ENCODE results near the gene YTHDF2. TPM values are rescaled to one million over a fixed set of nuclear protein-coding genes. Genes with fewer than 3 reads are reported as not detected.

YTHDF2 gene
- total RNA-seq, 1 donor, result 63.0 TPM

DNA sequence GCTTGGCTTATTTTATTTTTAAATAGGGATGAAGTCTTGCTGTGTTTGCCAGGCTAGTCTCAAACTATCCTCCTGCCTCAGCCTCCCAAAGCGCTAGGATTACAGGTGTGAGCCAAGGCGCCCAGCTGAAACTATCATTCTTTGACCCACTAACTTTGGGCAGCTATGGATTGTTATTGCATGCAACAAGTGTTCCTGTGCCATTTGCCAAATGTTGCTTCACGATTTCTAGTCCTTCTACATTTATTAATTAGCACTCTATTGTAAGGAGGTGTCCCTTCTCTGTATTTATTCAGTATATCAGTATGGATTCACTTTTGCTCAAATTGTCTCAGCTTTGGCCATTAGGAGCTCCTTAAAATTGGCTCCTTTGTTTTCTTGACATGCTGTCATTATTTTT lies 36.4 kb downstream of the YTHDF2 start:
- H3K27me3 ChIP-seq (ENCODE audit: insufficient read depth, low read length), result no peaks in the 10 kb centered on the region
- TF ChIP-seq, protein P1, sequence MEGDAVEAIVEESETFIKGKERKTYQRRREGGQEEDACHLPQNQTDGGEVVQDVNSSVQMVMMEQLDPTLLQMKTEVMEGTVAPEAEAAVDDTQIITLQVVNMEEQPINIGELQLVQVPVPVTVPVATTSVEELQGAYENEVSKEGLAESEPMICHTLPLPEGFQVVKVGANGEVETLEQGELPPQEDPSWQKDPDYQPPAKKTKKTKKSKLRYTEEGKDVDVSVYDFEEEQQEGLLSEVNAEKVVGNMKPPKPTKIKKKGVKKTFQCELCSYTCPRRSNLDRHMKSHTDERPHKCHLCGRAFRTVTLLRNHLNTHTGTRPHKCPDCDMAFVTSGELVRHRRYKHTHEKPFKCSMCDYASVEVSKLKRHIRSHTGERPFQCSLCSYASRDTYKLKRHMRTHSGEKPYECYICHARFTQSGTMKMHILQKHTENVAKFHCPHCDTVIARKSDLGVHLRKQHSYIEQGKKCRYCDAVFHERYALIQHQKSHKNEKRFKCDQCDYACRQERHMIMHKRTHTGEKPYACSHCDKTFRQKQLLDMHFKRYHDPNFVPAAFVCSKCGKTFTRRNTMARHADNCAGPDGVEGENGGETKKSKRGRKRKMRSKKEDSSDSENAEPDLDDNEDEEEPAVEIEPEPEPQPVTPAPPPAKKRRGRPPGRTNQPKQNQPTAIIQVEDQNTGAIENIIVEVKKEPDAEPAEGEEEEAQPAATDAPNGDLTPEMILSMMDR (IDR thresholded peaks at IDR 0.05; ENCODE audit: extremely low read depth, low read depth, low read length), result no peak
- DNase-seq (ENCODE audit: insufficient read length, low spot score, missing footprints), result no peak
- H3K36me3 ChIP-seq (ENCODE audit: insufficient read depth, low read length), result peaks cover 32% of the 10 kb centered on the region
- no peak overlapping the region for H2AFZ ChIP-seq (ENCODE audit: low read length)
- H3K4me3 ChIP-seq (ENCODE audit: insufficient read depth, low read length), result no peak overlapping the region
- no peak overlapping the region for H3K27ac ChIP-seq (ENCODE audit: low read depth, low read length)
- peaks cover 23% of the 10 kb centered on the region for H3K79me2 ChIP-seq (ENCODE audit: insufficient read depth, low read length)
- no peak overlapping the region for H3K4me2 ChIP-seq (ENCODE audit: insufficient read depth, low read length)
- H4K20me1 ChIP-seq (ENCODE audit: insufficient read depth, low read length), result peaks cover 12% of the 10 kb centered on the region
- H3K9me3 ChIP-seq (ENCODE audit: low read depth, low read length), result no peaks in the 10 kb centered on the region
- peaks cover 2% of the 10 kb centered on the region for H3K4me1 ChIP-seq (ENCODE audit: insufficient read depth, low read length)

DNA sequence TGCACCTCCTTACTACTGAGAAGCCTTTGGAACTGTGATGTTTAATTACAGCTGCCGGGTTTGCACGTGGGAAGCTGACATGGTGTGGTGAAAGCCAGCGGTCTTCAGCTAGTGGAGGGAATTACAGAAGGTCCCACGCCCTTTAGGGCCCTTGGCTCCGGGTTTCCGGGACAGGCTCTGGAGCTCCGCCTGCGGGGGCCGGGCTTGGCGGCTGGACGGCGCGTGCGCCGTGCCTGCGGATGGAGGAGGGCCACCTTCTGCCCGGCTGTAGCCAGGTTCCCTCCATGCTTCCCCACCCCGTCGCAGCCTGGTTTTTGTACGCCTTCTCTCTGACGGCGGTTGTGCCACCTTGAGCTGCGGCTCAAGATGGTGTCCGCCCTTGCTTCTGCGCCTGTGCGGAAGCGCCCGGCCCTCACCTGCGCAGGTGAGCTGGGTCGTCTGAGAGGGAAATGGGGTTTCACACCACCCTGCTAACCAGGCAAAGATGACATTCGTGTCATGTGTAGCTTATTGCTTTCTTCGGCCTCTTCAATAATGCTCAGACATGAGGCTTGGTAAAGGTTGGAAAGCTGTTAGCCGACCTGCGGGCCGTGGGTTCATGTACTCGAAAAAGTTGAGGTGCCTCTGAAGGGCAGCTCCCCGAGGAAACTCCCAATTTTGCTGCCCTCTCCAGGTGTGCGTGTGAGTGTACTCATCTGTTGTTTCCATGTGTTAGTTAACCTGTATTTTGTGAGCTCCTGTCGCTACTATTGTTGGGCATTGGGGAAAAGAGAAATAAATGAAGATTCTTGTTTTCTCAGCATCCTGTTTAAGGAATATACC lies 38.6 kb downstream of the YTHDF2 start:
- Histone ChIP-seq H3K9me3 (ENCODE audit: low read depth, low read length) (no peaks in the 10 kb centered on the region), H3K27ac (ENCODE audit: low read depth, low read length) (no peak overlapping the region), H3K4me2 (ENCODE audit: insufficient read depth, low read length) (peak overlapping the region; percentile 73), H3K27me3 (ENCODE audit: insufficient read depth, low read length) (no peaks in the 10 kb centered on the region), H4K20me1 (ENCODE audit: insufficient read depth, low read length) (peaks cover 5% of the 10 kb centered on the region), H3K36me3 (ENCODE audit: insufficient read depth, low read length) (peaks cover 18% of the 10 kb centered on the region), H3K79me2 (ENCODE audit: insufficient read depth, low read length) (peaks cover 12% of the 10 kb centered on the region), H2AFZ (ENCODE audit: low read length) (no peak overlapping the region), H3K4me1 (ENCODE audit: insufficient read depth, low read length) (no peaks in the 10 kb centered on the region), H3K4me3 (ENCODE audit: insufficient read depth, low read length) (peak overlapping the region; percentile 65)
- TF ChIP-seq, protein P1 (IDR thresholded peaks at IDR 0.05; ENCODE audit: extremely low read depth, low read depth, low read length), result no peak
- DNase-seq (ENCODE audit: insufficient read length, low spot score, missing footprints), result peak; percentile 94

DNA sequence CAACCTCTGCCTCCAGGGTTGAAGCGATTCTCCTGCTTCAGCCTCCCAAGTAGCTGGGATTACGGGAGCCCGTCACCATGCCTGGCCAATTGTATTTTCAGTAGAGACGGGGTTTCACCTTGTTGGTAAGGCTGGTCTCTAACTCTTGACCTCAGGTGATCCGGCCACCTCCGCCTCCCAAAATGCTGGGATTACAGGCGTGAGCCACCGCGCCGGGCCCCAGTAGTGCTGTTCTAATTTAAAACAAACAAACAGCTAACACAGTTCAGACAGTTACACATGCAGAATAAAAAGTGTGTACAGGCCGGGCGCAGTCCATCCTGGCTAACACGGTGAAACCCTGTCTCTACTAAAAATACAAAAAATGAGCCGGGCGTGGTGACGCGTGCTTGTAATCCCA lies 39.6 kb downstream of the YTHDF2 start:
- Histone ChIP-seq H3K79me2 (ENCODE audit: insufficient read depth, low read length) (peaks cover 5% of the 10 kb centered on the region), H3K36me3 (ENCODE audit: insufficient read depth, low read length) (peaks cover 13% of the 10 kb centered on the region), H3K4me3 (ENCODE audit: insufficient read depth, low read length) (no peak overlapping the region), H4K20me1 (ENCODE audit: insufficient read depth, low read length) (peaks cover 5% of the 10 kb centered on the region), H3K4me1 (ENCODE audit: insufficient read depth, low read length) (no peaks in the 10 kb centered on the region), H3K9me3 (ENCODE audit: low read depth, low read length) (no peaks in the 10 kb centered on the region), H3K27me3 (ENCODE audit: insufficient read depth, low read length) (no peaks in the 10 kb centered on the region), H3K4me2 (ENCODE audit: insufficient read depth, low read length) (no peak overlapping the region), H3K27ac (ENCODE audit: low read depth, low read length) (no peak overlapping the region), H2AFZ (ENCODE audit: low read length) (no peak overlapping the region)
- TF ChIP-seq, protein P1 (IDR thresholded peaks at IDR 0.05; ENCODE audit: extremely low read depth, low read depth, low read length), result no peak
- no peak for DNase-seq (ENCODE audit: insufficient read length, low spot score, missing footprints)

DNA sequence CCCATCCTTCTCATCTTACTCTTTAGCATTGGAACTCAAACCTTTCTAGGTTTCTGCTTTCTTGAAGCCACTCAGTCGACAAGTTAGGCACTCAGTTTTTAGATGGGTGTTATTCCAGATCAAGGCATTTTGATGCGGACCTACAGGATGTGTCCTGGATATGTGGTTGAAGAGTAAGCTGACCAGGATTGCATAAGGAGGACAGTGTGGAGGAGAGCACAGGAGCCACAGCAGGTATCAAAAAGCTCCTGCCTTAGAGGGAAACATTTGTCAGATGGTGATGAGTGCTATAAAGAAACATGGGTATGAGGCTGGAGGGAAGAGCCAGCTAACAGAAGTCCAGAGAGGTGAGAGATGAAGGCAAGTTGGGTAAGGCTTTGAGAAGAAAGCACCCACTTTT lies 41.3 kb downstream of the YTHDF2 start:
- no peaks in the 10 kb centered on the region for H3K27me3 ChIP-seq (ENCODE audit: insufficient read depth, low read length)
- TF ChIP-seq, protein P1 (IDR thresholded peaks at IDR 0.05; ENCODE audit: extremely low read depth, low read depth, low read length), result no peak
- peak; percentile 74 for DNase-seq (ENCODE audit: insufficient read length, low spot score, missing footprints)
- no peaks in the 10 kb centered on the region for H3K79me2 ChIP-seq (ENCODE audit: insufficient read depth, low read length)
- H3K4me2 ChIP-seq (ENCODE audit: insufficient read depth, low read length), result no peak overlapping the region
- no peaks in the 10 kb centered on the region for H3K9me3 ChIP-seq (ENCODE audit: low read depth, low read length)
- no peak overlapping the region for H3K27ac ChIP-seq (ENCODE audit: low read depth, low read length)
- no peak overlapping the region for H3K4me3 ChIP-seq (ENCODE audit: insufficient read depth, low read length)
- peaks cover 3% of the 10 kb centered on the region for H3K4me1 ChIP-seq (ENCODE audit: insufficient read depth, low read length)
- no peaks in the 10 kb centered on the region for H4K20me1 ChIP-seq (ENCODE audit: insufficient read depth, low read length)
- no peak overlapping the region for H2AFZ ChIP-seq (ENCODE audit: low read length)
- peaks cover 7% of the 10 kb centered on the region for H3K36me3 ChIP-seq (ENCODE audit: insufficient read depth, low read length)
